HG03066 (cell line): ENCODE data around the gene EHF.

Experiments used
- ATAC-seq: cut with Tn5 transposase; IDR thresholded peaks from one replicate; pipeline ENCODE4 v1.9.1; 2021; ENCODE audit warnings: low read depth; ENCODE audit not compliant: unreplicated experiment

The EHF gene

DNA sequence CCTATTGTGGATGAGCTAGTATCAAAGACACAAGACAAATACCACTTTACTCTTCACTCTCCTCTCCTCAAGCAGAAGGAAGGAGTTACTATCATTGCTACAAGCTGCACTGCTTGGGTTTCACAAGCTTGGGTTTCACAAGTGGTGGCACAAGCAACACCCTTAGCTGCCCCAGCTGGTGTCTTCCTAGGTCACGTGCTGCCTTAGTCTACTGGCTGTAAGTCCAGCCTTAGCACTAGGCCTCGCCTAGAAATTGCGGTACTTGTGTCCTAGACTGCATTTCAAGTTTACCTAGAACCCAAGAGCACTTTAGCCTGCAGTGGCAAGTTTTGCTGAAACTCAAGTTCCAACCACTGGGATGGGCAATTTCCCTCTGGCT is 86.6 kb downstream of the EHF start:
- no peak for ATAC-seq
